Neural cell (in vitro differentiated cells): ENCODE data around the gene ANKMY1. TPM values are rescaled to one million over a fixed set of nuclear protein-coding genes. Genes with fewer than 3 reads are reported as not detected.

Experiments used
- H2AFZ ChIP-seq: fragments of 200-600, 300-800 bp; sonication (generic), shearing (Covaris generic); 2 replicates; pipeline ENCODE4 v1.6.0; 2014; ENCODE audit warnings: low read depth, mild to moderate bottlenecking, antibody characterized with exemption, low read length, moderate library complexity
- H3F3A ChIP-seq: fragments of 200-600 bp; shearing (Covaris generic); 2 replicates; pipeline ENCODE4 v1.6.1; 2016; ENCODE audit warnings: mild to moderate bottlenecking, moderate library complexity, mixed read lengths, antibody characterized with exemption, low read length; ENCODE audit not compliant: insufficient read depth, poor library complexity, severe bottlenecking
- H3K27ac ChIP-seq: fragments of 200-600, 300-800 bp; sonication (generic), shearing (Covaris generic); 2 replicates; pipeline ENCODE4 v1.5.1; 2014; ENCODE audit warnings: mild to moderate bottlenecking, low read length, moderate library complexity
- H3K27me3 ChIP-seq: fragments of 300-800, 200-600 bp; sonication (generic), shearing (Covaris generic); 2 replicates; pipeline ENCODE4 v1.6.0; 2014; ENCODE audit warnings: mild to moderate bottlenecking, low read depth, low read length, moderate library complexity; ENCODE audit not compliant: insufficient read depth
- H3K36me3 ChIP-seq: fragments of 300-800, 200-600 bp; sonication (generic), shearing (Covaris generic); 2 replicates; pipeline ENCODE4 v1.5.1; 2014; ENCODE audit warnings: mild to moderate bottlenecking, antibody characterized with exemption, low read length, moderate library complexity; ENCODE audit not compliant: insufficient read depth
- H3K4me2 ChIP-seq: fragments of 300-800, 200-600 bp; sonication (generic), shearing (Covaris generic); 2 replicates; pipeline ENCODE4 v1.6.0; 2014; ENCODE audit warnings: mild to moderate bottlenecking, low read length
- H3K4me3 ChIP-seq: fragments of 300-800, 200-600 bp; sonication (generic), shearing (Covaris generic); 2 replicates; pipeline ENCODE4 v1.5.1; 2014; ENCODE audit warnings: mild to moderate bottlenecking, low read length, moderate library complexity
- H3K79me2 ChIP-seq: fragments of 200-600 bp; shearing (Covaris generic); replicated peaks from 2 replicates; pipeline ENCODE4 v1.6.0; 2014; ENCODE audit warnings: mild to moderate bottlenecking, low read length, moderate library complexity; ENCODE audit not compliant: insufficient read depth
- H3K9ac ChIP-seq: fragments of 300-800, 200-600 bp; sonication (generic), shearing (Covaris generic); 2 replicates; pipeline ENCODE4 v1.6.1; 2016; ENCODE audit warnings: mild to moderate bottlenecking, low read length, mixed read lengths
- H3K9me2 ChIP-seq: fragments of 200-600 bp; shearing (Covaris generic); 2 replicates; pipeline ENCODE4 v1.6.1; 2016; ENCODE audit warnings: mild to moderate bottlenecking, low read length, mixed read lengths; ENCODE audit not compliant: insufficient read depth
- H3K9me3 ChIP-seq: fragments of 200-600, 300-800 bp; sonication (generic), shearing (Covaris generic); 2 replicates; pipeline ENCODE4 v1.6.1; 2016; ENCODE audit warnings: mild to moderate bottlenecking, mixed run types, low read length, moderate library complexity, mixed read lengths
- H4K20me1 ChIP-seq: fragments of 200-600 bp; shearing (Covaris generic); 2 replicates; pipeline ENCODE4 v1.6.1; 2016; ENCODE audit warnings: mild to moderate bottlenecking, mixed run types; ENCODE audit not compliant: insufficient read depth
- EP300 ChIP-seq: fragments of 450-650 bp; conservative IDR thresholded peaks from 2 replicates; pipeline ENCODE4 v1.6.1; 2014; ENCODE audit warnings: antibody characterized with exemption, mild to moderate bottlenecking, moderate library complexity; ENCODE audit not compliant: poor library complexity, severe bottlenecking
- EZH2 ChIP-seq: fragments of 200-600, 300-800 bp; shearing (Covaris generic), sonication (generic); IDR thresholded peaks from 2 replicates; pipeline ENCODE4 v1.6.1; 2014; ENCODE audit warnings: antibody characterized with exemption, low read length, borderline replicate concordance, mild to moderate bottlenecking; ENCODE audit not compliant: insufficient read depth, poor library complexity, severe bottlenecking
- MXI1 ChIP-seq: fragments of 450-650 bp; conservative IDR thresholded peaks from 2 replicates; pipeline ENCODE4 v1.6.1; 2014; ENCODE audit warnings: antibody characterized with exemption, mild to moderate bottlenecking; ENCODE audit not compliant: poor library complexity, severe bottlenecking
- POLR2AphosphoS5 ChIP-seq: IDR thresholded peaks from 2 replicates; pipeline ENCODE4 v1.6.1; 2012
- RAD21 ChIP-seq: fragments of 450-650 bp; conservative IDR thresholded peaks from 2 replicates; pipeline ENCODE4 v1.6.1; 2014; ENCODE audit warnings: antibody characterized with exemption, mild to moderate bottlenecking, moderate library complexity
- SMC3 ChIP-seq: fragments of 450-650 bp; conservative IDR thresholded peaks from 2 replicates; pipeline ENCODE4 v1.6.1; 2014; ENCODE audit warnings: antibody characterized with exemption, mild to moderate bottlenecking, moderate library complexity; ENCODE audit not compliant: poor library complexity
- TAF1 ChIP-seq: IDR thresholded peaks from 2 replicates; pipeline ENCODE4 v1.6.1; 2012; ENCODE audit warnings: low read depth
- polyA plus RNA-seq: library from polyadenylated mRNA; depleted of rRNA; stranded (reverse); fragments of >200 nt; gene quantifications from 2 replicates; pipeline ENCODE4 v1.2.3, GENCODE V29; 2014
- TF ChIP-seq, protein P1 (sequence below): IDR thresholded peaks from 2 replicates; pipeline ENCODE4 v1.6.1; 2012; ENCODE audit warnings: borderline replicate concordance
- TF ChIP-seq, protein P2 (sequence below): fragments of 450-650 bp; IDR thresholded peaks from 2 replicates; pipeline ENCODE4 v1.5.1; 2014; ENCODE audit warnings: antibody characterized with exemption, mild to moderate bottlenecking, moderate library complexity; ENCODE audit not compliant: poor library complexity, severe bottlenecking

The ANKMY1 gene
- polyA plus RNA-seq, 1 donor from 2014 or later, result 6.6 TPM

DNA sequence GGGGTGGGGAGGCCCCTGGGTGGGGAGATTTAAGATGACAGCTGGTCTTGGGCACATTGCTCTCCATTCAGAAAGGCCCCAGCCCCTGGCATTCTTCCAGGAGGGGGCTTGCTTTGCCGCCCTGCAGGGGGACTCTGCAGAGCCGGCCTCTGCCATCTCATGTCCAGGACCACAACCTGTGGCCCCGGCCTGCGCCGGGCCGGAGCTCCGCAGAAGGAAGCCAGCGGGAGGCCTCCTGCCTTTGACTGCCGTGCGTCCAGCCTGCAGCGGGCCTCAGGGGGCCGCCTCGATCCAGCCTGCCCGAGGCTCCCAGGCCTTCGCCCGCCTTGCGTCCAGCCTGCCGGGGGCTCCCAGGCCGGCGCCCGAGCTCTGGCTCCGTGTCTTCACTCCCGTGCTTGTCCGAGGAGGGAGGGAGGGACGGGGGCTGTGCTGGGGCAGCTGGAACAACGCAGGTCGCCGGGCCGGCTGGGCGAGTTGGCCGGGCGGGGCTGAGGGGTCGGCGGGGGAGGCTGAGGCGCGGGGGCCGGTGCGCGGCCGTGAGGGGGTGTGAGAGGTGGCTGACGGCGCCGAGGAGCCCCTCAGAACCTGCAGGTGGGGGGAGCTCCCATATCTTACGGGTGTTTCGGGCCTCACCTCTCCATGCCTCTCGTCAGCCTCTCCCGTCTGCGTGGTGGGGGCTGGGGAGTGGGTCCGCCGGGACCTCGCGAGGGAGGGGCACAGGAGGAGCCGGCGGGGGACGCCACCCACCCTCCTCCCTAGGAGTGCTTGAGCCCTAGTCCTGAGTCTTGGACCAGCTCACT lies 101.9 kb downstream of the ANKMY1 start:
- peak overlapping the region; percentile 90 for H3K4me2 ChIP-seq
- no peaks in the 10 kb centered on the region for H3K9me2 ChIP-seq
- no peaks in the 10 kb centered on the region for H3K9me3 ChIP-seq
- no peaks in the 10 kb centered on the region for H3K36me3 ChIP-seq
- no peaks in the 10 kb centered on the region for H4K20me1 ChIP-seq
- no peak overlapping the region for H2AFZ ChIP-seq
- peak overlapping the region; percentile 93 for H3K4me3 ChIP-seq
- H3F3A ChIP-seq, result no peaks in the 10 kb centered on the region
- peaks cover 48% of the 10 kb centered on the region for H3K79me2 ChIP-seq
- H3K27me3 ChIP-seq, result no peaks in the 10 kb centered on the region
- peak overlapping the region; percentile 96 for H3K9ac ChIP-seq
- H3K27ac ChIP-seq, result peak overlapping the region; percentile 95
- no peak for TF ChIP-seq RAD21
- TF ChIP-seq MXI1, result no peak
- no peak for TF ChIP-seq EZH2
- TF ChIP-seq TAF1, result no peak
- TF ChIP-seq SMC3, result no peak
- TF ChIP-seq, protein P1, sequence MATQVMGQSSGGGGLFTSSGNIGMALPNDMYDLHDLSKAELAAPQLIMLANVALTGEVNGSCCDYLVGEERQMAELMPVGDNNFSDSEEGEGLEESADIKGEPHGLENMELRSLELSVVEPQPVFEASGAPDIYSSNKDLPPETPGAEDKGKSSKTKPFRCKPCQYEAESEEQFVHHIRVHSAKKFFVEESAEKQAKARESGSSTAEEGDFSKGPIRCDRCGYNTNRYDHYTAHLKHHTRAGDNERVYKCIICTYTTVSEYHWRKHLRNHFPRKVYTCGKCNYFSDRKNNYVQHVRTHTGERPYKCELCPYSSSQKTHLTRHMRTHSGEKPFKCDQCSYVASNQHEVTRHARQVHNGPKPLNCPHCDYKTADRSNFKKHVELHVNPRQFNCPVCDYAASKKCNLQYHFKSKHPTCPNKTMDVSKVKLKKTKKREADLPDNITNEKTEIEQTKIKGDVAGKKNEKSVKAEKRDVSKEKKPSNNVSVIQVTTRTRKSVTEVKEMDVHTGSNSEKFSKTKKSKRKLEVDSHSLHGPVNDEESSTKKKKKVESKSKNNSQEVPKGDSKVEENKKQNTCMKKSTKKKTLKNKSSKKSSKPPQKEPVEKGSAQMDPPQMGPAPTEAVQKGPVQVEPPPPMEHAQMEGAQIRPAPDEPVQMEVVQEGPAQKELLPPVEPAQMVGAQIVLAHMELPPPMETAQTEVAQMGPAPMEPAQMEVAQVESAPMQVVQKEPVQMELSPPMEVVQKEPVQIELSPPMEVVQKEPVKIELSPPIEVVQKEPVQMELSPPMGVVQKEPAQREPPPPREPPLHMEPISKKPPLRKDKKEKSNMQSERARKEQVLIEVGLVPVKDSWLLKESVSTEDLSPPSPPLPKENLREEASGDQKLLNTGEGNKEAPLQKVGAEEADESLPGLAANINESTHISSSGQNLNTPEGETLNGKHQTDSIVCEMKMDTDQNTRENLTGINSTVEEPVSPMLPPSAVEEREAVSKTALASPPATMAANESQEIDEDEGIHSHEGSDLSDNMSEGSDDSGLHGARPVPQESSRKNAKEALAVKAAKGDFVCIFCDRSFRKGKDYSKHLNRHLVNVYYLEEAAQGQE, result no peak
- TF ChIP-seq EP300, result no peak
- TF ChIP-seq, protein P2, sequence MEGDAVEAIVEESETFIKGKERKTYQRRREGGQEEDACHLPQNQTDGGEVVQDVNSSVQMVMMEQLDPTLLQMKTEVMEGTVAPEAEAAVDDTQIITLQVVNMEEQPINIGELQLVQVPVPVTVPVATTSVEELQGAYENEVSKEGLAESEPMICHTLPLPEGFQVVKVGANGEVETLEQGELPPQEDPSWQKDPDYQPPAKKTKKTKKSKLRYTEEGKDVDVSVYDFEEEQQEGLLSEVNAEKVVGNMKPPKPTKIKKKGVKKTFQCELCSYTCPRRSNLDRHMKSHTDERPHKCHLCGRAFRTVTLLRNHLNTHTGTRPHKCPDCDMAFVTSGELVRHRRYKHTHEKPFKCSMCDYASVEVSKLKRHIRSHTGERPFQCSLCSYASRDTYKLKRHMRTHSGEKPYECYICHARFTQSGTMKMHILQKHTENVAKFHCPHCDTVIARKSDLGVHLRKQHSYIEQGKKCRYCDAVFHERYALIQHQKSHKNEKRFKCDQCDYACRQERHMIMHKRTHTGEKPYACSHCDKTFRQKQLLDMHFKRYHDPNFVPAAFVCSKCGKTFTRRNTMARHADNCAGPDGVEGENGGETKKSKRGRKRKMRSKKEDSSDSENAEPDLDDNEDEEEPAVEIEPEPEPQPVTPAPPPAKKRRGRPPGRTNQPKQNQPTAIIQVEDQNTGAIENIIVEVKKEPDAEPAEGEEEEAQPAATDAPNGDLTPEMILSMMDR, result no peak
- TF ChIP-seq POLR2AphosphoS5, result no peak

DNA sequence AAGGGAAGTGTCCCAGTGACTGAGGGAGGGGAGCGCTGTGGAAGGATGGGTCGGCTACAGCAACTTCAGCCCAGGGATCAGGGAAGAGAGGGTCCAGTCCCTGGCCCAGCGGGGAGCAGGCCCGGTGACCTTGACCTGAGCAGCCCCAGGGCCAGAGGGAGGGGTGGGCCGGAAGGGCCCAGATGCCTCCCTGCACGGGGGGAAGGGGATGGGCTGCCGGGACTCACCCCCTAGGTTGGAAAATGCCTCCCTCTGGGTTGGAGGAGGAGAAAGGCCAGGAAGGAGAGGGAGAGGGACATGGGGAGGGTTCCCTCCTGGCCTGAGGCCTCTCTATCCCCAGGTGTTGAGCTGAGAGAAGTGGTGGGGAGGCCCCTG lies 102.5 kb downstream of the ANKMY1 start:
- Histone ChIP-seq H3K27ac (peak overlapping the region; percentile 95), H3F3A (no peaks in the 10 kb centered on the region), H3K4me2 (peak overlapping the region; percentile 90), H4K20me1 (no peaks in the 10 kb centered on the region), H3K9me2 (no peaks in the 10 kb centered on the region), H3K36me3 (no peaks in the 10 kb centered on the region), H2AFZ (no peak overlapping the region), H3K9me3 (no peaks in the 10 kb centered on the region), H3K4me3 (peak overlapping the region; percentile 93), H3K27me3 (no peaks in the 10 kb centered on the region), H3K79me2 (peaks cover 48% of the 10 kb centered on the region), H3K9ac (peak overlapping the region; percentile 96)
- TF ChIP-seq, protein P2, result no peak
- no peak for TF ChIP-seq EZH2
- TF ChIP-seq EP300, result no peak
- TF ChIP-seq SMC3, result no peak
- TF ChIP-seq, protein P1, result no peak
- TF ChIP-seq POLR2AphosphoS5, result no peak
- no peak for TF ChIP-seq TAF1
- TF ChIP-seq MXI1, result no peak
- no peak for TF ChIP-seq RAD21
